GM12873 (cell line): ENCODE data around the gene KIF22.

Experiments used
- TF ChIP-seq, protein P1 (sequence below): IDR thresholded peaks from 2 replicates; pipeline ENCODE4 v1.5.1; 2012; ENCODE audit warnings: low read depth, mild to moderate bottlenecking, moderate library complexity, low read length, control low read depth; ENCODE audit not compliant: insufficient read depth; ENCODE audit errors: missing control alignments

The KIF22 gene

DNA sequence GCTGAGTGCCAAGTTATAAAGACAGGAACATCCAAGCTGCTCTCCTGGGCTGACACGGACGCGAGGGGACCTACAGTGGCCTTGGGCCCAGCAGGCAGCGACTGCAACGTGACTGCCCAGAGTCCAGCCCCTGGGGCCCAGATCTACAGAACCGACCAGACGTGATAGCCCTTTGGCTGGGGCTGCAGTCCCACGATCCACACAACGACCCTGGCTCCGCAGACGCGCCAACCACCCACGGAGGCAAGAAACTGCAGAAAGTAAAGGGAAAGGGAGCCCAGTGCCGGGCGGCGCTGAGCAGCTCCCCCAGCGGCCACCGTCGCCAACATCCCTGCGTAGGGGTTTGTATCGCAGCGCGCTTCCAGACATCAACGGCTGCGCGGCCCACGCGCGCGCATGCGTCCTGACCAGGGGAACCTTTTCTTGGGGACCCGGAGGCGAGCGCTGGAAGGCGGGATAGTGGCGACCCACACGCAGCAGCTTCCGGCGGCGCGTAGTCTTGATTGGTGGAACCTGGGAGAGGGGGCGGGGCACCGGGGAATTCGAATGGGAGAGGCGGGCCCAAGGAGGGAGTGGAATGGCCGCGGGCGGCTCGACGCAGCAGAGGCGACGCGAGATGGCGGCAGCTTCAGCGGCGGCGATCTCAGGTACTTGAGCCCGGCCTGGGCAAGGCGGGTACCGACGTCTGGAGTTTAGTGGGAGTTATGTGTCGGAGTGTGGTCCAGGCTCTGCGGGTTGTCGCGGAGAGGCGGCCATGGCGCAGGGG is at the start of gene KIF22:
KIF22 (plus strand) TSS at position 569 of the 766 bp plus-strand sequence; CDS start at position 578, 9 bp downstream.
- TF ChIP-seq, protein P1, sequence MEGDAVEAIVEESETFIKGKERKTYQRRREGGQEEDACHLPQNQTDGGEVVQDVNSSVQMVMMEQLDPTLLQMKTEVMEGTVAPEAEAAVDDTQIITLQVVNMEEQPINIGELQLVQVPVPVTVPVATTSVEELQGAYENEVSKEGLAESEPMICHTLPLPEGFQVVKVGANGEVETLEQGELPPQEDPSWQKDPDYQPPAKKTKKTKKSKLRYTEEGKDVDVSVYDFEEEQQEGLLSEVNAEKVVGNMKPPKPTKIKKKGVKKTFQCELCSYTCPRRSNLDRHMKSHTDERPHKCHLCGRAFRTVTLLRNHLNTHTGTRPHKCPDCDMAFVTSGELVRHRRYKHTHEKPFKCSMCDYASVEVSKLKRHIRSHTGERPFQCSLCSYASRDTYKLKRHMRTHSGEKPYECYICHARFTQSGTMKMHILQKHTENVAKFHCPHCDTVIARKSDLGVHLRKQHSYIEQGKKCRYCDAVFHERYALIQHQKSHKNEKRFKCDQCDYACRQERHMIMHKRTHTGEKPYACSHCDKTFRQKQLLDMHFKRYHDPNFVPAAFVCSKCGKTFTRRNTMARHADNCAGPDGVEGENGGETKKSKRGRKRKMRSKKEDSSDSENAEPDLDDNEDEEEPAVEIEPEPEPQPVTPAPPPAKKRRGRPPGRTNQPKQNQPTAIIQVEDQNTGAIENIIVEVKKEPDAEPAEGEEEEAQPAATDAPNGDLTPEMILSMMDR, result peak; percentile 84

DNA sequence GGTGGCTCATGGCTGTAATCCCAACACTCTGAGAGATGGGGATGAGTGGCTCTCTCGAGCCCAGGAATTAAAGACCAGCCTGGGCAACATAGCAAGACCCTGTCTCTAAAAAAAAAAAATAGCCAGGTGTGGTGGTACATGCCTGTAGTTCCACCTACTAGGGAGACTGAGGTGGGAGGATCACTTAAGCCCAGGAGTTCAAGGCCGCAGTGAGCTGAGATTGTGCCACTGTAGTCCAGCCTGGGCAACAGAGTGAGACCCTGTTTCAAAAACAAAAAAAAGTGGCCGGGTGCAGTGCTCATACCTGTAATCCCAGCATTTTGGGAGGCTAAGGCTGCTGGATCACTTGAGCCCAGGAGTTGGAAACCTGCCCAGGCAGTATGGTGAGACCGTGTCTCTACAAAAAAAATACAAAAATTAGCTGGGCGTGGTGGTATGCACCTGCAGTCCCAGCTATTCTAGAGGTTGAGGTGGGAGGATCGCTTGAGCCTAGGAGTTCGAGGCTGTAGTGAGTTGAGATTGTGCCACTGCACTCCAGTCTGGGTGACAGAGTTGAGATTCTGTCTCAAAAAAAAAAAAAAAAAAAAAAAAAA is 47.8 kb upstream of the KIF22 start:
- TF ChIP-seq, protein P1, result no peak

DNA sequence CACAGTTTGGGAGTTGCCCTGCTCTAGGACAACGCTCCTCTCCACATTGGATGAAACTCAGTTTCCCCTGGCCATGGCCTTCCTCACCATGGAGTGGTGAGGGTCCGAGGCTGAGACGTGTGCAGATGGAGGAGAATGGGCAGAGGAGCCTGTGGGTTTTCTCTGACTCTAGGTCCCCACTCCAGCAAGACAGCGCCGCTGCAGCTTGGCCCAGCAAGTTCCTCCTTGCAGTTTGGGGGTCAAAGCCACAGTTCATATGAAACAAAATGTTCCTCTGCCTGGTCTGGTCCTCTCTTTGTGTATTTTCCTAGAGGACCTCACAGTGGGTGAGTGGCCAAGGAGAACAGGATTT is 47.1 kb upstream of the KIF22 start:
- TF ChIP-seq, protein P1, result no peak

DNA sequence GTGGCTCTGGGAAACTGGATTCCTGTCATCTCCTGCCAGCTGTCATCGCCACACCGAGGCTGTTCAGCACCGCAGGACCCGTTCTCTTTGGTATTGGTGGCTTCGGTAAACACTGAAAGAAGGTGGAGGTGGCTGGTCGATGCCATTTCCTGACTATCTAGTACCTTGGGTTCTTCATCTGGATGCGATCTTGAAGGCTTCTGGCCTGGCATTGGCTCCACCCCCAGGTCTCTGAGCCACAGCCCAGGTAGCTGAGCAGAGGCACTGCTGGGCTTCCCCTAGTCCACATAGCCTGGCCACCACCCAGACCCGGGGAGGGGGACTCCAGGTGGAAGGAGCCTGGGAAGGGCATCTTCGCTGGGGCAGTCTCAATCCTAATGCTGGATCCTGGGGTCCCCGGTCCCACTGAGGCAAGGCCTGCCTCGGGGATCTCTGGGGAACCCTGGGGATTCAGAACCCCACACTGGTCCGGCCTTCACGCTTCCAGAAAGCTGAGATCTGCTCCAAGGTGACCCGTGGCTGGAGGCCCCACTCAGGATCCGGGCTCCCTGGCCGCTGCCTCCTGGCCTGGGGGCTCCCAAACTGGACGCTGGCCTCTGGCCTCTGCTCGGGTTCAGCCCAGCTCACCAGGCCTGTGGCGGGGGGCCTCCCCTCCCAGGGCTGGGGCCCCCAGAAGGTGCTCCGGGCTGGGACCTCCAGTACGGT is 46.6 kb upstream of the KIF22 start:
- TF ChIP-seq, protein P1, result no peak

DNA sequence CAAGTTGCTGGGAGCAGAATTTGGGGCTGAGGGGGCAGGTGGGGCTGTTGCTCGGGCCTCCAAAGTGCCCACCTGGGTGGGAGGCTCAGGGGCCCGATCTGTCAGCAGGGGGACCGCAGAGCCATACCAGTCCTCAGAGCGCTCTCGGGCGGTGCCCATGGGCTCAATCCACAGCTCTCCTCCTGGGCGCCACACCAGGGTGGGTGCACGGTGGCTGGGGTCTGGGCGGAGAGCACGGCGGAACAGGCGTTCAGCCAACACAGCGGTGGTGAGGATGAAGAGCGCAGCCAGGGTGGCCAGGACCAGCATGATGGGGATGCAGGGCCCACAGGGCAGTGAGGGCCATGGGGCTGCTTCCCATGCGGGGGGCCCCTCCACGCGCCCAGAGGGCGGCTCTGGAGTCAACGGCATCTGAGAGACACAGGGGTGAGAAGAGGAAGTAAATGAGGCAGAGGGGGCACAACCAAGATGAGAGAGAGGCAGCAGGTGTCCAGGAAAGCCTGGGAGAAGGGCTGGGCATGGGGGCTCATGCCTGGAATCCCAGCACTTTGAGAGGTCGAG is 45.9 kb upstream of the KIF22 start:
- TF ChIP-seq, protein P1, result no peak

DNA sequence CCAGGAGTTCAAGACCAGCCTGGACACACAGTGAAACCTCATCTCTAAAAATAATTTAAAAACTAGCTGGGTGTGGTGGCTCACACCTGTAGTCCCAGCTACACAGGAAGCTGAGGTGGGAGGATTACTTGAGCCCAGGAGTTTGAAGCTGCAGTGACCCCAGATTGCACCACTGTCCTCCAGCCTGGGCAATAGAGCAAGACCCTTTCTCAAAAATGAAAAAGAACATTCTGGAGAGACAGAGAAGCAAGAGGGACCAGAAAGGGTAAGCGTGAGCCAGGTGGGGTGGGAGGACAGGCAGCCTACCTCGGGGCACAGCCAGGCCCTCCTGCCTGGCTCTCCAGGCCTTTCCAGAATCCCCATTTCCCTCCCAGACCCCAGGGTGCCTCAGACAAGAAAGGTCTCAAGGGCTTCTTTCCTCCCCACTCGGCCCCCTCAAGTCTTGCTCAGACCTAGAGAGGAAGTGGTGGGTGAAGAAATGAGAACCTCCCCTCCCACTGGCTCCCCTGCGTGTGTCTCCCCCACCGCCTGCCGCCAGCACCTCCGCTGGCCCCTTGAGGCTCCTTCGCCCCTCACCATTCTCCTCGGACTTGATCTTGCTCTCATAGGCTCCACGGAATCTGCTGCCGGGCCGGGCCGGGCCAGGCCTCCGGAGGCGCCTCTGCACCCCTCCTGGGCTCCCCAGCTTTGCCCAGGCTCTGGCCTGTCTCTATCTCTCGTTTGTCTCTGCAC is 45.3 kb upstream of the KIF22 start:
- TF ChIP-seq, protein P1, result no peak

DNA sequence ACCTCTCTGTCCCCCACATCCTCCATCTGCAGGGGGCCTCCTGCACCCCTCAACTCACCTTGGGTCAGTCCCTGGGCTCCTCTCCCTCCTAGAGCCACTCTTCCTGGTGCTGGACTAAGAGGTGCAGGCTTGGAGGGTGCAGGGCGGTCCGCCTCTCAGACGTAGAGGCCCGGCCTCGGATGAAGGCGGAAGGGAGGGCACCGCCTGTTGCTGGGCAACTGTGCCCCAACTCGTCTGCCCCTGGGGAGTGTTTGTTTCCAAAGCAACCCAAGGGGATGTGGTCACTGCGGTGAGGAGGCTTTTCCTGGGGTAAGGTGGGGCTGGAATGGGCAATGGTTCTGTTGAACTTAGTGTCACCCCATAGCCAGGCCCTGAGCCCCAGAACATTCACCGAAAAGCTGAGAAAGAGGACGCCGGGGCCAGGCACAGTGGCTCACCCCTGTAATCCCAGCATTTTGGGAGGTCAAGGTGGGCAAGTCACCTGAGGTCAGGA is 44.7 kb upstream of the KIF22 start, which contains the start of gene C16orf54:
C16orf54 (minus strand) TSS at position 138 of the 493 bp plus-strand sequence. CDS start 1,039 bp downstream, outside the sequence.
- TF ChIP-seq, protein P1, result no peak
